GM23338 (cell line): Measurements from ENCODE around the gene IL5RA. TPM values are rescaled to one million over a fixed set of nuclear protein-coding genes. Genes with fewer than 3 reads are reported as not detected.

ENCODE experiments used
- ATAC-seq: fragments of 200-7000 bp; cut with Tn5 transposase; 3 replicates; pipeline ENCODE4 v1.9.1; 2020
- DNase-seq: peaks from one replicate; pipeline ENCODE4 v3.0.0-alpha.2; 2015; ENCODE audit warnings: low spot score
- H2AFZ ChIP-seq: fragments of 200-600 bp; sonication (generic); 2 replicates; pipeline ENCODE4 v1.8.0; 2016; ENCODE audit warnings: antibody characterized with exemption, mild to moderate bottlenecking, moderate library complexity
- H3F3A ChIP-seq: fragments of 200-600 bp; sonication (generic); replicated peaks from 2 replicates; pipeline ENCODE4 v1.8.0; 2017; ENCODE audit warnings: antibody characterized with exemption, mixed run types, low read depth
- H3K27ac ChIP-seq: fragments of 200-600 bp; sonication (generic); 2 replicates; pipeline ENCODE4 v1.6.1; 2016; ENCODE audit warnings: low read depth
- H3K27me3 ChIP-seq: fragments of 200-600 bp; sonication (generic); 2 replicates; pipeline ENCODE4 v1.8.0; 2016; ENCODE audit warnings: mild to moderate bottlenecking, mixed run types, moderate library complexity; ENCODE audit not compliant: insufficient read depth
- H3K36me3 ChIP-seq: fragments of 200-600 bp; sonication (generic); 2 replicates; pipeline ENCODE4 v1.8.0; 2016; ENCODE audit warnings: mild to moderate bottlenecking; ENCODE audit not compliant: insufficient read depth
- H3K4me1 ChIP-seq: fragments of 200-600 bp; sonication (generic); 2 replicates; pipeline ENCODE4 v1.8.0; 2016; ENCODE audit warnings: mild to moderate bottlenecking, moderate library complexity; ENCODE audit not compliant: insufficient read depth
- H3K4me2 ChIP-seq: fragments of 200-600 bp; sonication (generic); 2 replicates; pipeline ENCODE4 v1.7.1; 2017; ENCODE audit warnings: mixed run types
- H3K4me3 ChIP-seq: fragments of 200-600 bp; sonication (generic); 2 replicates; pipeline ENCODE4 v1.6.1; 2016; ENCODE audit warnings: mixed run types
- H3K79me2 ChIP-seq: fragments of 200-600 bp; sonication (generic); replicated peaks from 2 replicates; pipeline ENCODE4 v1.8.0; 2017; ENCODE audit warnings: mild to moderate bottlenecking; ENCODE audit not compliant: insufficient read depth
- H3K9me2 ChIP-seq: fragments of 200-600 bp; sonication (generic); 2 replicates; pipeline ENCODE4 v1.8.0; 2017; ENCODE audit not compliant: insufficient read depth
- H4K20me1 ChIP-seq: fragments of 200-600 bp; sonication (generic); replicated peaks from 2 replicates; pipeline ENCODE4 v1.8.0; 2017; ENCODE audit warnings: mild to moderate bottlenecking; ENCODE audit not compliant: insufficient read depth
- H3K27ac Mint-ChIP-seq: 2 replicates; pipeline ENCODE4 v1.8.0; 2020; ENCODE audit warnings: inconsistent platforms, mild to moderate bottlenecking, moderate library complexity, mixed read lengths
- H3K27me3 Mint-ChIP-seq: 3 replicates; pipeline ENCODE4 v1.8.0; 2022; ENCODE audit warnings: low read depth, mild to moderate bottlenecking, moderate library complexity, mixed read lengths, inconsistent platforms; ENCODE audit not compliant: insufficient read depth, poor library complexity
- H3K36me3 Mint-ChIP-seq: 3 replicates; pipeline ENCODE4 v1.8.0; 2021; ENCODE audit warnings: low read depth, mild to moderate bottlenecking, inconsistent platforms, moderate library complexity, mixed read lengths
- H3K4me1 Mint-ChIP-seq: 3 replicates; pipeline ENCODE4 v1.8.0; 2020; ENCODE audit warnings: mild to moderate bottlenecking, inconsistent platforms, mixed read lengths
- H3K4me3 Mint-ChIP-seq: 3 replicates; pipeline ENCODE4 v1.8.0; 2021; ENCODE audit warnings: moderate library complexity, mild to moderate bottlenecking, inconsistent platforms, mixed read lengths
- H3K9me3 Mint-ChIP-seq: 3 replicates; pipeline ENCODE4 v1.8.0; 2020; ENCODE audit warnings: moderate library complexity, mild to moderate bottlenecking, inconsistent platforms, mixed read lengths
- CREB1 ChIP-seq: fragments of 250-450 bp; sonication (Bioruptor Pico); IDR thresholded peaks from 2 replicates; pipeline ENCODE4 v1.5.0; 2020; ENCODE audit warnings: low read depth, mild to moderate bottlenecking, moderate library complexity
- CTCF ChIP-seq, 2 experiments: fragments of 200-600 bp in 1 of 2; sonication (generic) in 1 of 2; conservative IDR thresholded peaks; 2 replicates each; pipeline versions ENCODE4 v1.5.1 to v1.6.1; 2016 to 2017; ENCODE audit warnings: antibody characterized with exemption in 2 of 2, low read depth in 2 of 2, mild to moderate bottlenecking in 2 of 2, moderate library complexity in 1 of 2
- EZH2 ChIP-seq: fragments of 200-600 bp; sonication (generic); IDR thresholded peaks from one replicate; pipeline ENCODE4 v1.8.0; 2017; ENCODE audit warnings: antibody characterized with exemption, mild to moderate bottlenecking, low read depth; ENCODE audit not compliant: unreplicated experiment
- EZH2phosphoT487 ChIP-seq: fragments of 200-600 bp; sonication (generic); IDR thresholded peaks from one replicate; pipeline ENCODE4 v1.8.1; 2018; ENCODE audit warnings: antibody characterized with exemption; ENCODE audit not compliant: unreplicated experiment
- JUNB ChIP-seq: IDR thresholded peaks from one replicate; pipeline ENCODE4 v1.6.1; 2016; ENCODE audit warnings: antibody characterized with exemption; ENCODE audit not compliant: unreplicated experiment
- NANOG ChIP-seq: IDR thresholded peaks from 2 replicates; pipeline ENCODE4 v1.6.1; 2016; ENCODE audit warnings: antibody characterized with exemption, borderline replicate concordance
- POLR2AphosphoS5 ChIP-seq: IDR thresholded peaks from 2 replicates; pipeline ENCODE4 v1.6.1; 2016; ENCODE audit warnings: antibody characterized with exemption, low read depth
- REST ChIP-seq: IDR thresholded peaks from one replicate; pipeline ENCODE4 v1.6.1; 2018; ENCODE audit warnings: antibody characterized with exemption; ENCODE audit not compliant: unreplicated experiment
- STAT1 ChIP-seq: IDR thresholded peaks from one replicate; pipeline ENCODE4 v1.6.1; 2016; ENCODE audit warnings: antibody characterized with exemption; ENCODE audit not compliant: unreplicated experiment
- ZNF114 ChIP-seq: fragments of 250-450 bp; sonication (Bioruptor Pico); IDR thresholded peaks from 2 replicates; pipeline ENCODE4 v1.5.0; 2020; ENCODE audit warnings: mild to moderate bottlenecking, moderate library complexity
- ZNF331 ChIP-seq: fragments of 250-450 bp; sonication (Bioruptor Pico); IDR thresholded peaks from 2 replicates; pipeline ENCODE4 v1.5.0; 2020; ENCODE audit warnings: low read depth, mild to moderate bottlenecking, moderate library complexity
- polyA plus RNA-seq: library from polyadenylated mRNA; unstranded; fragments of >200 nt; fragmentation: Nextera tagmentation; extraction: Ambion mirVana; gene quantifications from 2 replicates; pipeline ENCODE4 v1.2.1, GENCODE V29; 2016
- total RNA-seq: library from RNA; depleted of rRNA; stranded (reverse); fragments of >200 nt; shearing (Covaris generic); gene quantifications from 2 replicates; pipeline ENCODE4 v1.2.3, GENCODE V29; 2014
- TF ChIP-seq, protein P1 (sequence below): IDR thresholded peaks from 2 replicates; pipeline ENCODE4 v1.6.1; 2016; ENCODE audit warnings: antibody characterized with exemption

The IL5RA gene
- total and polyA plus RNA-seq, 2 experiments from 2014 or later: 0.31 TPM; not detected in 1

GRCh38 chr3:3107181-3107580, 3.0 kb downstream of the IL5RA start (continued):
- TF ChIP-seq CTCF (conservative IDR thresholded peaks at IDR 0.05; ENCODE audit: low read depth in 2 of 2): no peak
- no peak for TF ChIP-seq ZNF331 (CRISPR knock-in tag)
- TF ChIP-seq STAT1: no peak

- H3F3A ChIP-seq: no peaks in the 10 kb centered on the region
- H3K79me2 ChIP-seq: no peaks in the 10 kb centered on the region
- no peak overlapping the region for H3K4me2 ChIP-seq
- Mint-ChIP-seq H3K4me1 (no peaks in the 10 kb centered on the region), H3K36me3 (peaks cover 19% of the 10 kb centered on the region), H3K9me3 (peaks cover 92% of the 10 kb centered on the region), H3K4me3 (no peak overlapping the region), H3K27ac (no peak overlapping the region), H3K27me3 (peaks cover 4% of the 10 kb centered on the region)
- 0 out of 2 replicates have a peak, but pooled peaks cover 6% of the 10 kb centered on the region for H3K9me2 ChIP-seq
- no peak overlapping the region for H3K27ac ChIP-seq
- DNase-seq (no peak), ATAC-seq (no peak)
- H3K4me3 ChIP-seq: no peak overlapping the region
- no peaks in the 10 kb centered on the region for H4K20me1 ChIP-seq
- H3K36me3 ChIP-seq: no peaks in the 10 kb centered on the region
- H3K4me1 ChIP-seq: peaks cover 12% of the 10 kb centered on the region
- H3K27me3 ChIP-seq: no peaks in the 10 kb centered on the region
- H2AFZ ChIP-seq: peak overlapping the region; percentile 29; the same call in 1 of the 2 replicates
- no peak for TF ChIP-seq CREB1 (CRISPR knock-in tag)
- TF ChIP-seq NANOG: no peak
- TF ChIP-seq EZH2phosphoT487: no peak
- TF ChIP-seq, protein P1, sequence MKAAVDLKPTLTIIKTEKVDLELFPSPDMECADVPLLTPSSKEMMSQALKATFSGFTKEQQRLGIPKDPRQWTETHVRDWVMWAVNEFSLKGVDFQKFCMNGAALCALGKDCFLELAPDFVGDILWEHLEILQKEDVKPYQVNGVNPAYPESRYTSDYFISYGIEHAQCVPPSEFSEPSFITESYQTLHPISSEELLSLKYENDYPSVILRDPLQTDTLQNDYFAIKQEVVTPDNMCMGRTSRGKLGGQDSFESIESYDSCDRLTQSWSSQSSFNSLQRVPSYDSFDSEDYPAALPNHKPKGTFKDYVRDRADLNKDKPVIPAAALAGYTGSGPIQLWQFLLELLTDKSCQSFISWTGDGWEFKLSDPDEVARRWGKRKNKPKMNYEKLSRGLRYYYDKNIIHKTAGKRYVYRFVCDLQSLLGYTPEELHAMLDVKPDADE: no peak
- no peak for TF ChIP-seq CTCF (conservative IDR thresholded peaks at IDR 0.05; ENCODE audit: low read depth in 2 of 2)
- TF ChIP-seq STAT1: no peak
- TF ChIP-seq REST: no peak
- no peak for TF ChIP-seq EZH2
- no peak for TF ChIP-seq ZNF114 (CRISPR knock-in tag)
- TF ChIP-seq JUNB: no peak
- no peak for TF ChIP-seq POLR2AphosphoS5
Measured at GRCh38 chr3:3105815-3106214, 4.4 kb downstream of the IL5RA start.
